Measurements from ENCODE around the gene RPL18A. TPM values are rescaled to one million over a fixed set of nuclear protein-coding genes. Genes with fewer than 3 reads are reported as not detected.

Gene RPL18A
- total RNA-seq, 1 donor from 2014 or later: 767 TPM

GRCh38 chr19:17843292-17843827 lies 16.4 kb upstream of the RPL18A start:
- H3K4me1 ChIP-seq: peaks cover 24% of the 10 kb centered on the region
- DNase-seq: no peak
- TF ChIP-seq CTCF (IDR thresholded peaks at IDR 0.05; ENCODE audit: borderline replicate concordance): no peak

GRCh38 chr19:17843908-17844490 lies 15.7 kb upstream of the RPL18A start:
- peaks cover 24% of the 10 kb centered on the region for H3K4me1 ChIP-seq
- peaks cover 91% of the 10 kb centered on the region for H3K27me3 ChIP-seq (ENCODE audit: low read depth)
- TF ChIP-seq CTCF (IDR thresholded peaks at IDR 0.05; ENCODE audit: borderline replicate concordance): no peak

More at GRCh38 chr19:17843292-17843827, 16.4 kb upstream of the RPL18A start:
- Histone ChIP-seq H3K27ac (replicated peaks) (no peak overlapping the region), H3K4me3 (no peak overlapping the region), H3K9me3 (replicated peaks) (no peaks in the 10 kb centered on the region), H3K27me3 (ENCODE audit: low read depth) (peaks cover 97% of the 10 kb centered on the region), H3K36me3 (no peaks in the 10 kb centered on the region)
- intact Hi-C loops (cut with micrococcal nuclease): no loop called here

GRCh38 chr19:17846146-17846545 lies 13.6 kb upstream of the RPL18A start:
- Histone ChIP-seq H3K27me3 (ENCODE audit: low read depth) (peaks cover 80% of the 10 kb centered on the region), H3K27ac (replicated peaks) (no peak overlapping the region), H3K4me3 (no peak overlapping the region), H3K4me1 (peaks cover 24% of the 10 kb centered on the region), H3K36me3 (no peaks in the 10 kb centered on the region), H3K9me3 (replicated peaks) (no peaks in the 10 kb centered on the region)
- TF ChIP-seq CTCF (IDR thresholded peaks at IDR 0.05; ENCODE audit: borderline replicate concordance): no peak
- DNase-seq: no peak
- intact Hi-C loops (cut with micrococcal nuclease): no loop called here

More at GRCh38 chr19:17843908-17844490, 15.7 kb upstream of the RPL18A start:
- Histone ChIP-seq H3K36me3 (no peaks in the 10 kb centered on the region), H3K9me3 (replicated peaks) (no peaks in the 10 kb centered on the region), H3K4me3 (no peak overlapping the region), H3K27ac (replicated peaks) (no peak overlapping the region)
- intact Hi-C loops (cut with micrococcal nuclease): no loop called here
- no peak for DNase-seq

- intact Hi-C loops (cut with micrococcal nuclease): no loop called here
- peak within 1 kb of the TSS; percentile 75 for H3K27ac ChIP-seq (replicated peaks)
- H3K4me3 ChIP-seq: peak within 1 kb of the TSS; percentile 64
- no peak for TF ChIP-seq CTCF (IDR thresholded peaks at IDR 0.05; ENCODE audit: borderline replicate concordance)
- no peaks in the 10 kb centered on the region for H3K9me3 ChIP-seq (replicated peaks)
- peaks cover 11% of the 10 kb centered on the region for H3K4me1 ChIP-seq
- peak; percentile 54 for DNase-seq
- H3K36me3 ChIP-seq: no peaks in the 10 kb centered on the region
- peaks cover 64% of the 10 kb centered on the region for H3K27me3 ChIP-seq (ENCODE audit: low read depth)
These were observed 12.0 kb upstream of the RPL18A start, which contains the start of gene JAK3 for GRCh38 chr19:17847538-17848366. Gene JAK3 (minus strand): TSS chr19:17847982. CDS start chr19:17844417, 3,565 bp downstream.

GRCh38 chr19:17848595-17849292 lies 11.0 kb upstream of the RPL18A start:
- H3K4me1 ChIP-seq: peaks cover 10% of the 10 kb centered on the region
- TF ChIP-seq CTCF (IDR thresholded peaks at IDR 0.05; ENCODE audit: borderline replicate concordance): no peak
- no peaks in the 10 kb centered on the region for H3K36me3 ChIP-seq
- intact Hi-C loops (cut with micrococcal nuclease): no loop called here
- peak overlapping the region; percentile 75 for H3K27ac ChIP-seq (replicated peaks)
- H3K9me3 ChIP-seq (replicated peaks): no peaks in the 10 kb centered on the region
- H3K4me3 ChIP-seq: no peak overlapping the region
- no peak for DNase-seq
- H3K27me3 ChIP-seq (ENCODE audit: low read depth): peaks cover 58% of the 10 kb centered on the region
